Measurements from ENCODE around the gene ARID3A.

Gene ARID3A

GRCh38 chr19:972281-972680 is 46.4 kb downstream of the ARID3A start:
- Histone ChIP-seq H3K36me3 (peaks cover 80% of the 10 kb centered on the region), H3K4me1 (ENCODE audit: control insufficient read depth in 1 of 2, insufficient read depth in 1 of 2, low read depth in 1 of 2, low read length in 1 of 2) (no peaks in the 10 kb centered on the region), H3K27me3 (no peaks in the 10 kb centered on the region), H3K9me3 (peaks cover 5% of the 10 kb centered on the region), H3K4me3 (ENCODE audit: low read depth in 1 of 2, low read length in 1 of 2) (no peak overlapping the region), H3K27ac (no peak overlapping the region)
- TF ChIP-seq CTCF (IDR thresholded peaks at IDR 0.05), result no peak

- H3K4me3 ChIP-seq (ENCODE audit: low read depth in 1 of 2, low read length in 1 of 2), result no peak overlapping the region
- TF ChIP-seq CTCF (IDR thresholded peaks at IDR 0.05), result no peak
- H3K9me3 ChIP-seq, result peaks cover 5% of the 10 kb centered on the region
- H3K27me3 ChIP-seq, result no peaks in the 10 kb centered on the region
- H3K36me3 ChIP-seq, result peaks cover 63% of the 10 kb centered on the region
- H3K4me1 ChIP-seq (ENCODE audit: control insufficient read depth in 1 of 2, insufficient read depth in 1 of 2, low read depth in 1 of 2, low read length in 1 of 2), result no peaks in the 10 kb centered on the region
- H3K27ac ChIP-seq, result no peak overlapping the region
Observed at GRCh38 chr19:973726-974563, 48.1 kb downstream of the ARID3A start.

DNA sequence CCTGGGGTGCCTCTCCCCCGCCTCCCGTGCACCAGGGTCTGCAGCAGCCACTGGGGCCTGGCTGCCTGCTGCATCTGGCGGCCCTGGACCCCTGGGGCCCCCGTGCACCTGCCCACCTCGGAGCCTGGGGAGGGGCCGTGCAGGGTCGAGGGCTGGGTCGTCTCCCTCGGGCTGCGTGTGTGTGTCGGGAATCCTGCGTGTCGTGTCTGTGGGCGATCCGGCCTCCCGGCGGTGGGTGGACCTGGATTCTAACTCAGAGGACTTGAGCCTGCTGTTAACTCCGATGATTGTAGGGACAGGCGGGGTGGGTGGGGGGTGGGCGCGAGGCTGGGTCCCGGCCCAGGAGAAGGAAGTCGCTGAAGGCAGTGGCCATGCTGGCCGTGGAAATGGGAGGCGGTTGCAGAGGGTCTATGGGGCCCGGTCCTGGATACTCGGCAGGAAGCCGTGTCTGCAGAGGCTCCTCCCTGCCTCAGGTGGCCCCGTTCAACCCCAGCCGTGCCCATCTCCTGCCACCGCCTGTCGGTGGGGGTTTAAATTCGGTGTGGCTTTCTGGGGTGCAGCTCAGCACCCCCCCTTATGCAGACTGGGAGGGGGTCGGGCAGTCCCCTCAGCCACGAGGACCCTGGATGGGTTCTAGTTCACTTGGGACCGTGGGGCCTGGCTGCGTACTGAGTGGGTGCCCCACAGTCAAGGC is 48.9 kb downstream of the ARID3A start:
- no peak for TF ChIP-seq CTCF (IDR thresholded peaks at IDR 0.05)
- Histone ChIP-seq H3K4me3 (ENCODE audit: low read depth in 1 of 2, low read length in 1 of 2) (no peak overlapping the region), H3K9me3 (peaks cover 5% of the 10 kb centered on the region), H3K27me3 (no peaks in the 10 kb centered on the region), H3K4me1 (ENCODE audit: control insufficient read depth in 1 of 2, insufficient read depth in 1 of 2, low read depth in 1 of 2, low read length in 1 of 2) (no peaks in the 10 kb centered on the region), H3K27ac (no peak overlapping the region), H3K36me3 (peaks cover 55% of the 10 kb centered on the region)

DNA sequence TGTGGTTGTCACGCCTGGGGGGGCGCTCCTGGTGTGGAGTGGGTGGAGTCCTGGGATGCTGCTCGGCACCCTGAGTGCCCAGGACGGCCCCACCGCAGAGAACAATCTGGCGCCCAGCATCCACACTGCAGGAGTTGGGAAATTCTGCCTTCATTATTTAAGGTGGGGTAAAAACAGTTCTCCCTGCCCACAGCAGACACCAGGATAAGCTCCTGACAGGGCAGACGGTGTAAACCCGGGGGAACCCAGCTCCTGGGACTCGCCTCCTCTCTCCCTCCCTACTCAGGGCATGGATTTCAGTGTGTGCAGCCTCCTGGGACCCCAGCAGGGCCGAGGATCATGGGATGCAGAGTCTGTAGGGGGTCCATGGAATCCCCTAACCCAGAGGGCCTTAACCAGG is 50.6 kb downstream of the ARID3A start:
- Histone ChIP-seq H3K27ac (no peak overlapping the region), H3K4me1 (ENCODE audit: control insufficient read depth in 1 of 2, insufficient read depth in 1 of 2, low read depth in 1 of 2, low read length in 1 of 2) (no peaks in the 10 kb centered on the region), H3K36me3 (peaks cover 38% of the 10 kb centered on the region), H3K4me3 (ENCODE audit: low read depth in 1 of 2, low read length in 1 of 2) (no peak overlapping the region), H3K9me3 (no peaks in the 10 kb centered on the region), H3K27me3 (no peaks in the 10 kb centered on the region)
- no peak for TF ChIP-seq CTCF (IDR thresholded peaks at IDR 0.05)

GRCh38 chr19:977058-977464 is 51.2 kb downstream of the ARID3A start:
- Histone ChIP-seq H3K27me3 (no peaks in the 10 kb centered on the region), H3K36me3 (peaks cover 32% of the 10 kb centered on the region), H3K4me3 (ENCODE audit: low read depth in 1 of 2, low read length in 1 of 2) (no peak overlapping the region), H3K4me1 (ENCODE audit: control insufficient read depth in 1 of 2, insufficient read depth in 1 of 2, low read depth in 1 of 2, low read length in 1 of 2) (no peaks in the 10 kb centered on the region), H3K9me3 (no peaks in the 10 kb centered on the region), H3K27ac (no peak overlapping the region)
- TF ChIP-seq CTCF (IDR thresholded peaks at IDR 0.05), result no peak
